ENCODE data around the gene SLC12A8.

SLC12A8 gene

GRCh38 chr3:125165189-125165947, 47.2 kb downstream of the SLC12A8 start:
- H3K36me3 ChIP-seq (replicated peaks) = no peaks in the 10 kb centered on the region
- no peaks in the 10 kb centered on the region for H3K9me3 ChIP-seq
- in situ Hi-C loops (cut with MboI; ENCODE audit: low sequenced_read_pairs) = no loop called here
- no peaks in the 10 kb centered on the region for H3K4me1 ChIP-seq
- DNase-seq (ENCODE audit: low spot score in 2 of 2) = peak in 1 of 2 experiments; percentile 48
- H3K27me3 ChIP-seq (ENCODE audit: low read depth) = no peaks in the 10 kb centered on the region
- no peak overlapping the region for H3K4me3 ChIP-seq

GRCh38 chr3:125163739-125164601, 48.6 kb downstream of the SLC12A8 start:
- in situ Hi-C loops (cut with MboI; ENCODE audit: low sequenced_read_pairs) = no loop called here
- Histone ChIP-seq H3K27me3 (ENCODE audit: low read depth) (no peaks in the 10 kb centered on the region), H3K4me3 (no peak overlapping the region), H3K36me3 (replicated peaks) (no peaks in the 10 kb centered on the region), H3K9me3 (no peaks in the 10 kb centered on the region), H3K4me1 (no peaks in the 10 kb centered on the region)
- no peak for DNase-seq (ENCODE audit: low spot score in 2 of 2)

GRCh38 chr3:125161607-125162219, 50.8 kb downstream of the SLC12A8 start:
- Histone ChIP-seq H3K4me3 (no peak overlapping the region), H3K9me3 (no peaks in the 10 kb centered on the region), H3K4me1 (no peaks in the 10 kb centered on the region), H3K27me3 (ENCODE audit: low read depth) (no peaks in the 10 kb centered on the region), H3K36me3 (replicated peaks) (no peaks in the 10 kb centered on the region)
- in situ Hi-C loops (cut with MboI; ENCODE audit: low sequenced_read_pairs) = no loop called here
- no peak for DNase-seq (ENCODE audit: low spot score in 2 of 2)

GRCh38 chr3:125160606-125161371, 51.8 kb downstream of the SLC12A8 start:
- Histone ChIP-seq H3K4me1 (peaks cover 4% of the 10 kb centered on the region; the same call in 1 of the 2 replicates), H3K27me3 (ENCODE audit: low read depth) (no peaks in the 10 kb centered on the region), H3K9me3 (no peaks in the 10 kb centered on the region), H3K4me3 (no peak overlapping the region), H3K36me3 (replicated peaks) (no peaks in the 10 kb centered on the region)
- DNase-seq (ENCODE audit: low spot score in 2 of 2) = no peak
- in situ Hi-C loops (cut with MboI; ENCODE audit: low sequenced_read_pairs) = no loop called here

- in situ Hi-C loops (cut with MboI; ENCODE audit: low sequenced_read_pairs) = no loop called here
- Histone ChIP-seq H3K36me3 (replicated peaks) (no peaks in the 10 kb centered on the region), H3K27me3 (ENCODE audit: low read depth) (no peaks in the 10 kb centered on the region), H3K4me3 (no peak overlapping the region), H3K4me1 (peaks cover 4% of the 10 kb centered on the region; the same call in 1 of the 2 replicates), H3K9me3 (no peaks in the 10 kb centered on the region)
- DNase-seq (ENCODE audit: low spot score in 2 of 2) = no peak
Observed at GRCh38 chr3:125157183-125157582, 55.4 kb downstream of the SLC12A8 start.

GRCh38 chr3:125156456-125156855, 56.1 kb downstream of the SLC12A8 start:
- no peak for DNase-seq (ENCODE audit: low spot score in 2 of 2)
- H3K27me3 ChIP-seq (ENCODE audit: low read depth) = no peaks in the 10 kb centered on the region
- no peaks in the 10 kb centered on the region for H3K36me3 ChIP-seq (replicated peaks)
- H3K9me3 ChIP-seq = no peaks in the 10 kb centered on the region
- peaks cover 4% of the 10 kb centered on the region; the same call in 1 of the 2 replicates for H3K4me1 ChIP-seq
- H3K4me3 ChIP-seq = no peak overlapping the region
- in situ Hi-C loops (cut with MboI; ENCODE audit: low sequenced_read_pairs) = no loop called here

GRCh38 chr3:125154800-125155269, 57.7 kb downstream of the SLC12A8 start:
- peaks cover 4% of the 10 kb centered on the region; the same call in 1 of the 2 replicates for H3K4me1 ChIP-seq
- in situ Hi-C loops (cut with MboI; ENCODE audit: low sequenced_read_pairs) = no loop called here
- no peaks in the 10 kb centered on the region for H3K36me3 ChIP-seq (replicated peaks)
- no peak overlapping the region for H3K4me3 ChIP-seq
- no peak for DNase-seq (ENCODE audit: low spot score in 2 of 2)
- H3K9me3 ChIP-seq = no peaks in the 10 kb centered on the region
- no peaks in the 10 kb centered on the region for H3K27me3 ChIP-seq (ENCODE audit: low read depth)

- H3K9me3 ChIP-seq = no peaks in the 10 kb centered on the region
- peaks cover 4% of the 10 kb centered on the region; the same call in 1 of the 2 replicates for H3K4me1 ChIP-seq
- no peaks in the 10 kb centered on the region for H3K36me3 ChIP-seq (replicated peaks)
- DNase-seq (ENCODE audit: low spot score in 2 of 2) = no peak
- in situ Hi-C loops (cut with MboI; ENCODE audit: low sequenced_read_pairs) = no loop called here
- H3K4me3 ChIP-seq = no peak overlapping the region
- H3K27me3 ChIP-seq (ENCODE audit: low read depth) = no peaks in the 10 kb centered on the region
Observed at GRCh38 chr3:125154110-125154509, 58.4 kb downstream of the SLC12A8 start.

GRCh38 chr3:125152951-125153350, 59.6 kb downstream of the SLC12A8 start:
- Histone ChIP-seq H3K9me3 (no peaks in the 10 kb centered on the region), H3K4me1 (peaks cover 4% of the 10 kb centered on the region; the same call in 1 of the 2 replicates), H3K36me3 (replicated peaks) (no peaks in the 10 kb centered on the region), H3K27me3 (ENCODE audit: low read depth) (no peaks in the 10 kb centered on the region), H3K4me3 (no peak overlapping the region)
- in situ Hi-C loops (cut with MboI; ENCODE audit: low sequenced_read_pairs) = no loop called here
- DNase-seq (ENCODE audit: low spot score in 2 of 2) = no peak

- DNase-seq (ENCODE audit: low spot score in 2 of 2) = no peak
- in situ Hi-C loops (cut with MboI; ENCODE audit: low sequenced_read_pairs) = no loop called here
- H3K4me1 ChIP-seq = peaks cover 4% of the 10 kb centered on the region; the same call in 1 of the 2 replicates
Observed at GRCh38 chr3:125151916-125152315, 60.6 kb downstream of the SLC12A8 start.

GRCh38 chr3:125151442-125151817, 61.1 kb downstream of the SLC12A8 start:
- H3K36me3 ChIP-seq (replicated peaks) = no peaks in the 10 kb centered on the region
- DNase-seq (ENCODE audit: low spot score in 2 of 2) = no peak
- in situ Hi-C loops (cut with MboI; ENCODE audit: low sequenced_read_pairs) = no loop called here
- H3K9me3 ChIP-seq = no peaks in the 10 kb centered on the region
- no peak overlapping the region for H3K4me3 ChIP-seq
- H3K27me3 ChIP-seq (ENCODE audit: low read depth) = no peaks in the 10 kb centered on the region
- H3K4me1 ChIP-seq = peaks cover 4% of the 10 kb centered on the region; the same call in 1 of the 2 replicates

More at GRCh38 chr3:125151916-125152315, 60.6 kb downstream of the SLC12A8 start:
- Histone ChIP-seq H3K4me3 (no peak overlapping the region), H3K36me3 (replicated peaks) (no peaks in the 10 kb centered on the region), H3K9me3 (no peaks in the 10 kb centered on the region), H3K27me3 (ENCODE audit: low read depth) (no peaks in the 10 kb centered on the region)

- Histone ChIP-seq H3K27me3 (ENCODE audit: low read depth) (no peaks in the 10 kb centered on the region), H3K36me3 (replicated peaks) (no peaks in the 10 kb centered on the region), H3K9me3 (no peaks in the 10 kb centered on the region), H3K4me1 (no peaks in the 10 kb centered on the region), H3K4me3 (no peak overlapping the region)
- DNase-seq (ENCODE audit: low spot score in 2 of 2) = peak; percentile 54 to 87
- in situ Hi-C loops (cut with MboI; ENCODE audit: low sequenced_read_pairs) = no loop called here
Observed at GRCh38 chr3:125150525-125151441, 61.8 kb downstream of the SLC12A8 start.
